ENCODE measurements around the gene ZNF358. TPM values are rescaled to one million over a fixed set of nuclear protein-coding genes. Genes with fewer than 3 reads are reported as not detected.

Gene ZNF358
- total RNA-seq, 1 donor from 2014 or later: 47.6 TPM

Other genes starting within 250 kb of the ZNF358 start
- 62.6 TPM for gene INSR, start 221.7 kb upstream of the ZNF358 start, total RNA-seq
- gene ARHGEF18, start 167.2 kb upstream of the ZNF358 start, total RNA-seq: 25.7 TPM
- gene PEX11G, start 27.1 kb upstream of the ZNF358 start, total RNA-seq: 4.7 TPM
- gene MCOLN1, start 6.5 kb downstream of the ZNF358 start, total RNA-seq: 35.3 TPM
- gene PNPLA6, start 19.6 kb downstream of the ZNF358 start, total RNA-seq: 133 TPM
- gene CAMSAP3, start 79.8 kb downstream of the ZNF358 start, total RNA-seq: not detected
- 34.0 TPM for gene XAB2, start 113.4 kb downstream of the ZNF358 start, total RNA-seq
- 95.1 TPM for gene PET100, start 113.7 kb downstream of the ZNF358 start, total RNA-seq
- not detected for gene PCP2, start 117.6 kb downstream of the ZNF358 start, total RNA-seq
- 30.1 TPM for gene STXBP2, start 121.0 kb downstream of the ZNF358 start, total RNA-seq
- 1.1 TPM for gene RETN, start 152.9 kb downstream of the ZNF358 start, total RNA-seq
- gene MCEMP1, start 161.0 kb downstream of the ZNF358 start, total RNA-seq: 2.6 TPM
- 58.0 TPM for gene TRAPPC5, start 164.7 kb downstream of the ZNF358 start, total RNA-seq
- gene FCER2, start 186.0 kb downstream of the ZNF358 start, total RNA-seq: 3.7 TPM
- gene CLEC4G, start 216.0 kb downstream of the ZNF358 start, total RNA-seq: 2.8 TPM
- 20.1 TPM for gene CD209, start 231.4 kb downstream of the ZNF358 start, total RNA-seq
- not detected for gene CLEC4M, start 247.1 kb downstream of the ZNF358 start, total RNA-seq